HCEC 1CT (cell line): ENCODE data around the gene FHL2.
"Not testable (repeated sequence)": the region's sequence is repeated elsewhere in the genome, so short reads cannot be mapped to it uniquely, and the experiment has no call there.

Experiments
- DNase-seq: peaks from one replicate; pipeline ENCODE4 v3.0.0-alpha.2; 2017

The FHL2 gene

DNA sequence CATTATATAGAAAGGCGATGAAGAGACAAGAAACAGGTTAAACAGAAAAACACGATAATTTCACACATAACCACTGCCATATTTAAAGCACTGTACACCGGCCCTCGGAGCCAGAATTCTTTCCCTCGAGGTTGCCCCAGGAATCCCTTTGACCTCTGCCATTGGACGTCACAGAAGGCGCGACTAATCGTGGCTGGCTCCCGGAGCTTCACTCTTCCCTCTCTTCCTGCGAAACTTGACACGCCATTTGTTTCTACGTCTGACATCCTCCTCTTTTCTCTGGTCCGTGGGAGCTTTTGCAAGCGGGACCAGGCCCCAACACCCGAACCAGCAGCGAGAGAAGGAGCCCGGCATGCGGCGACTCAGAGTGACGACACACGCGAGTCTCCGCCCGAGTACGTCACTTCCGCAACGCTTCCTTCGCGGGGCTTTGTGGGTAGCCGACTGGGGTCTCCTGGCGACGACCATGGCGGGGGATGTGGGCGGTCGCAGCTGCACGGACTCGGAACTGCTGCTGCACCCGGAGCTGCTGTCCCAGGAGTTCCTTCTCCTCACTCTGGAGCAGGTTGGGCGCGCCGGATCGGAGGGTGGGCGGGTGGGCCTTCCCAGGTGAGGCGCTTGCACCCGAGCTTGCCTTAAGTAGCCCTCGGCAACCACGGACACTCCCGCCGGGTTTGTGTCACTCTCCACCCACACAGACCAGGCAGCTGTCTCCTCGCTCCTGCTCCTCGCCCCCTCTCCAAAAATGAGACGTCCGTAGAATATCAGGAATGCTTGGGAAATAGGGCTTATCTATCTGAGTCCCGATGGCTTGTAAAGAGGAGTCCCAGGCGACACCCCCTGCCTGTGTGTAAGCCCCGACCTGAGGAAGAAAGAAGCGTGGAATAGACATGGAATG lies 61.5 kb downstream of the FHL2 start, which contains the start of gene C2orf49:
TSS of gene C2orf49 (plus strand) at position 419 of the 898 bp plus-strand sequence. CDS start at position 467, 48 bp downstream.
- peak; percentile 80 for DNase-seq

GRCh38 chr2:105336786-105337121 lies 62.1 kb downstream of the FHL2 start:
- no peak for DNase-seq

- DNase-seq, result no peak
Observed at GRCh38 chr2:105335469-105335868, 63.4 kb downstream of the FHL2 start.

DNA sequence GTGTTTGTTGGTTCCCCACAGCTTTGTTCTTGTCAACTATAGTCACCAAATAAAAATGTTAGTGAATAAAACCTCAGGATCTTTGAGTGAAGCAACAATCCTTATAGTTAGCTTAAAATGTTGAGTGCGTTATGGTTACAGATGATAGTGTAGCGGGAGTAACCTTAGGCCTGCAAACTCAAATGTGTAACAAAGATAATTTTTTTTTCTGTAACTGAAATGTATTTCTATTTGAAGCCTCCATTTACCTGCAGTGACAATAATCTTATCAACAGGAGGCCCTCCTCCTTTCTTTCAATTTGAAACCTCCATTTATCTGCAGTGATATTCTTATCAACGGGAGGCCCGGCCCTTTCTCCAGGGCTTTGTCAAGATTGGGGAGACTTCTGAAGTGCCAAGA lies 64.6 kb downstream of the FHL2 start:
- DNase-seq, result no peak

DNA sequence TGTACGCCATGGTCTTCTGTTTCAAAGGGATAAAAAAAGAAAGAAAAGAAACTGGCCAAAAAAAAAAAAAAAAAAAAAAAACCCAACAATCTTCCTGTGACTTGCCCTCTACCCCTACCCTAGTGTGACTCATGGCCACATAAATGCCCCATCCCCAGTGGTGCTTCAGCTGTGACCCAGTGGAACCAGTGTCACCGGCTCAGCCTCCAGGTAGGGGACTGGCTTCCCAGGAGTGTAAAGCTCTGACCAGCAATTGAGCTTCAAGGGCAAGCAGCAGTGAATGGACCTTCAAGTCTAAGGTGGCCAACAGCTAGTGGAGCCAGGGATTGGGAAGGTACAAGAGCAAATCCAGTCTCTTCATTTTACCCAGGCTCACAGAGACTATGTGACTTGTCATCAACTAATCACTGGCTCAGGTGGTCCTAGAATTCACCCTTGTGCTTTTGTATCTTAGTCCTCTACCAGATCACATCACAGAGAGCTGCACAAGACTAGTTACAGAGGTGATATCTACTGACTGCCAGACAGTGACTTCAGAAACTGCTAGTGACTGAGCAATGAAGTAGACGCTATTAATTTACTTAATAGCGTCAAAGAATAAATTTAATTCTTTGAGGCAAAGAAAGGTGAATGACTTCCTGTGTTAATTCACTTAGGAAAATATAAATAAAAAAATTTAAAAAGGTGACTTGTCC lies 68.0 kb downstream of the FHL2 start:
- no peak for DNase-seq

GRCh38 chr2:105329561-105330495 lies 69.0 kb downstream of the FHL2 start, which contains the start of gene TGFBRAP1:
TGFBRAP1 (minus strand) TSS chr2:105329735; CDS start chr2:105308301, 21,434 bp downstream.
- peak; percentile 55 for DNase-seq

DNA sequence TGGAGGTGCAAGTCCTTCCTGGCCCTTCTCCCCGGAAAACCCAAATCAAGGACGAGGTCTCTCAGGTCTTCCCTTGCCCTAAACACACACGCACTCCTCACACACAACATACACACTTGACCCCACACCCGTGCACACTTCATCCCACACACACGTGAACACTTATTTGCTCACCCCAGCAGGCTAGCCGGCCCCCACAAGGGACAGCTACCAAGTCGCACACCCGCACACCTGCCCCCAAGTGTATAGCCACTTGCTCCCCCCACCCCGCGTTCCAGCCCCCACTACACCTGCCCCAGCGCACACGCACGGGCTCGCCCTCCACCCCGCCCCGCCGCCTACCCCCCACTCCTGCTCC lies 69.7 kb downstream of the FHL2 start:
- no peak for DNase-seq

DNA sequence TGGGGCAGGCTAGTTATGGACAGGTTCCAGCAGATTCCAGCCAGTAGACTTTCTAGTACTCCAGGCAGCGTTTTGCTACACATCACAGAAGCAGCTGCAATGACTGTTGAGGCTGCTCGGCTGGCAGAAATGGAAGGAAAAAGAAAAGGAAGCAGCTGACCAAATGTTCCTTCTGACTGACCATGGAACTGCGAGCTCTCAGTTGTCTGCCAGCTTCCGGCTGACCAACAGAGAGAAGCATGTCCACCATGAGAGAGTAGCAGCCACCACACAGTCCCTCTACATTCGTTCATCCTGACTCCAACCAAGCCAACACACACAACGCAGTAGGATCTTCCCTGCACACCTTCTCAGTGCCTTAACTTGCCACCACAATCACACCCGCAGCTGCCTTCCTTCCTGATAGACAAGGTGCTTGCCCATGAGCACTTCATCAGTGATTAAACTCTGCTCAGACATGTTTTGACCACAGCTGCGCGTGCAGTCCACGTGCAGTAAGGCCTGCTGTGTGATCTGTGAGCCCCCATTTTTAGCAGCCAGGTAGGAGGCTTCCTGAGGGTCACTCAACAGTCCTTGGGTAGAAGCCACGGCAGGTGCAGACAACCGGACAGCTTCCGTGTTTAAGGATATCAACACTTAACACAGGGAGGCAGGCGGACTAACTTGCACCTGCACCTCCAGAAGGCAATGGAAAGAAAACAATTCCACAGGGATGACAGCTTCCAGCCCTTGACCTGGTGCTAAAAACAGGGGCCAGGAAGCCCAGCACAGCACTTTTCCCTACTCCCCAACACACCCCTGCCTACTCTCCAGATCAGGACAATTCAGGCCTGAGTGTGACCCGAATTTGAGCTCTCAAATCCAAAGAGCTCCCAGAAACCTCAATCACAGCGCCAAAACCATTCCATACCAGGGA lies 70.3 kb downstream of the FHL2 start:
- DNase-seq, result peak; percentile 26

DNA sequence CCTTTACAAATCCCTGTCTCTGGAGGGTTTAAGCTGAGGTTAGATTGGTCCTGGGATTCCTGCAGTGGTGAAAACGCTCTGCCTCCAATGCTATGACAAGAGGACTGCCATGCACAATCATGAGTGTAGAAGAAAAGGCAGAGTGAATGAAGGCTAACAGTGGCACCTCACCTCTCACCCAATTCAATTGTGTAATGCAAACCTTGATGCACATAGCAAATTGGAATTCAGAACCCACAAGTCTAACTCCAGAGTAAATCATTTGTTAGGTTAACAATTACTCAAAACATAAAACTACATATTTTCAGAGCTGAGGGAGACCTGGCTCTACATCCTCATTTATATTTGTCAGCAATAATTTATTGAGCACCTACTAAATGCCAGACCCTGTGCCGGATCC lies 71.2 kb downstream of the FHL2 start:
- DNase-seq, result peak; percentile 24

DNA sequence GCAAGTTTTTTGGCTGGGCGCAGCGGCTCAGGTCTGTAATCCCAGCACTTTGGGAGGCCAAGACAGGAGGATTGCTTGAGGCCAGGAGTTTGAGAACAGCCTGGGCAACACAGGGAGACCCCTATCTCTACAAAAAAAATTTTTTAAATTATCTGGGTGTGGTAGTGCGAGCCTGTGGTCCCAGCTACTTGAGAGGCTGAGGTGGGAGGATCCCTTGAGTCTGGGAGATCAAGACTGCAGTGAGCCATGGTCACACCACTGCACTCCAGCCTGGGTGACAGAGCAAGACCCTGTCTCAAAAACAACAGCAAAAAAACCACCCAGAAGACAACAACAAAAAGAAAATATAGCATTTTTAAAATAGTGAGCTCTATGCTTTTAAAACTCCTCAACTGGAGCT lies 71.6 kb downstream of the FHL2 start:
- DNase-seq, result not testable (repeated sequence)

GRCh38 chr2:105325389-105325963 lies 73.4 kb downstream of the FHL2 start:
- DNase-seq, result peak; percentile 77

DNA sequence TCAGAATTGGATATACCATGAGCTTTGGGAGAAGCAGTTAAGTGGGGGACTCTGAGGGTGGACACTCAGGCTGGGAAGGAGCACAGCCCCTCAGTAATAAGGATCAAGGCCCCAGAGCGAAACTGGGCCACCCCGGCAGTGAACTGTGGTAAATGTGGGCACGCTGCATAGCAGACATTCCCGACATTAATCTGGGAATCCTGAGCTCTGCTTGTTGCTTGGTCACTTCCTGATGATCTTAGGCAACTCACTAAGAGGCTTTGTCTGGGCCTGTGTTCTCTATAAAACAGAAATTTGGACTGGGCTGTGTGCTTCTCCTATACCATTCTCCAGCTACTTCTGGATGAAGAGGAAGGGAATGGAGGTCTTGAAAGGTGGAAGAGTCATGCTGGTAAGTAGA lies 74.1 kb downstream of the FHL2 start:
- peak; percentile 66 for DNase-seq

- DNase-seq, result no peak
Observed at GRCh38 chr2:105324101-105324500, 74.8 kb downstream of the FHL2 start.

DNA sequence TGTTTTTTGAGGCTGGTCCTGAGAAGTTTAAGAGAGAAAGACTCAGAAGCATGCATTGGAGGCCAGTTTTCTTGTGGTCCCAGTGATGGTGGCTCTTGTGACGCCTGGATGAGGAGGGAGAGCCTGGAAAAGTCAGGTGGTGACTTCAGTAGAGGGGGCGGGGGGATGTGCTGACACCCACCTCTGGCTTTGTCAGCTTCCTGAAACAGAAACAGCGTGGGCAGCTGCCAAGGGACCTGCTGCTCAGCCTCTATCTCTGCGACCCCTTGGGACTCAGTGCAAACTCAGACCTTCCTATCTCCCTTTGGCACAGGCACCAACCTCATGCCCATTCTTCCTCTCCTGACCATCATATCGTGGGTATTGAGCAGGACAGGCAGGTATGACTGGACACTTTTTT lies 75.7 kb downstream of the FHL2 start:
- DNase-seq, result no peak

DNA sequence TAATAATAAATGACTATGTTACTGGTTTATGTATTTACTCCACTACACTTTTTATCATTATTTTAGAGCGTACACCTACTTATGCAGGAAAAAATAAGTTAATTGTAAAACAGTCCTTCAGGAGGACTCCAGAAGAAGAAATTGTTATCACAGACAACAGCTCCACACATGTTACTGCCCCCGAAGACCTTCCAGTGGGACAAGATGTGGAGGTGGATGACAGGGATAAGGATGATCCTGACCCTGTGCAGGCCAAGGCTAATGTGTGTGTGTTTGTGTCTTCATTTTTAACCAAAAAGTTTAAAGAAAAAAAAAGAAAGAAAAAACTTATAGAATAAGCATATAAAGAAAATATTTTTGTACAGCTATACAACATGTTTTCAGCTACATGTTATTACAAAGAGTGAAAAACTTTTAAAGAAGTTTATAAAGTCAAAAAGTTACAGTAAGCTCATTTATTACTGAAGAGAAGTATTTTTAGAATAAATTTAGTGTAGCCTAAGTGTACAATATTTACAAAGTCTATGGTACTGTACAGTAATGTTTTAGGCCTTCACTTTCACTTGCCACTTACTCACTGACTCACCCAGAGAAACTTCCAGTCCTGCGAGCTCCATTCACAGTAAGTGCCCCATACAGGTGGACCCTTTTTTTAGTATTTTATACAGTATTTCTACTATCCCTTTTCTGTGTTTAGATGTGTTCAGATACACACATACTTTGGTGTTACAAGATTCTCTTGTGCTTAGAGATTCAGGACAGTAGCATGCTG lies 76.8 kb downstream of the FHL2 start:
- DNase-seq, result peak; percentile 12

DNA sequence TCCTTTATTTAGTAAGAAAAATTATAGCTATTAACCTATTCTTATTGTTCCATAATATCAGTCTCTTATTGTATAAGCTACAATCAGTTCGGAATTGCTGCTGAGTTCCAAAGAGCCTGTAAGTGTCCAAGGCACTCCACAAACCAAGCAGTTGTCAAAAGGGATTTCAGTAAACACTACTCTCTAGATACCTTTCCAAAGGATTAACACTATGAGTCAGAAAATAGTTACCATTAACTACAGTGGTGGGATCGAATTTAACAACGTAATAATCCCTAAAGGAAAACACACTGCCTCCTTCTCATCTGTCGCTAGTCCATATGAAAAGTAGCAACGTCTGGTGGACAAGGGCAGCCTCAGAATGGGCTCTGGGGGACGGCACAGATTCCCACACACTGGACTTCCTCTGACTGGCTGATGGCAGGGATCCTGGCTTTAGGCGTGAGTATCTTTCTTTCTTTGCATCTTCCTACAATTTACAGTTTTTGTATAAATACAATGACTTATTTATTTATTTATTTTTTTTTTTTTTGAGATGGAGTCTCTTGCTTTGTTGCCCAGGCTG lies 78.1 kb downstream of the FHL2 start:
- no peak for DNase-seq

DNA sequence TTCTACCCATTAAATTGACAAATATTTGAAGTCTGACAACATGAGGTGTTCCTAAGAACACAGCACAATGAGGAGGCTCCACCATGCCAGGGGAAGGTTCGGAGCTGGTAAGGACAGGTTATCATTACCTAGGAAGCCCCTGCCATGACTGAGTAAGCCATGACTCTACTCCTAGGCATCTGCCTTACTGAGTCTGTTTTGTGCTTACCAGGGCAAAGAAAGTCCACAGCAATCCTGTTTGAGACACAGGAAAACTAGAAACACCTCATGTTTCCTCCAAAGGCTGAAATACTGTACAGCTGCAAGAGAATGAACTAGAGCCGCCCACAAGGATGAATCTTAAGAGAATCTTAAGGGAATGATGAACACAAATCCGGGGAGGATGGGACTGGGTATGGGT lies 80.9 kb downstream of the FHL2 start:
- no peak for DNase-seq

- DNase-seq, result no peak
Observed at GRCh38 chr2:105315314-105315713, 83.5 kb downstream of the FHL2 start.

DNA sequence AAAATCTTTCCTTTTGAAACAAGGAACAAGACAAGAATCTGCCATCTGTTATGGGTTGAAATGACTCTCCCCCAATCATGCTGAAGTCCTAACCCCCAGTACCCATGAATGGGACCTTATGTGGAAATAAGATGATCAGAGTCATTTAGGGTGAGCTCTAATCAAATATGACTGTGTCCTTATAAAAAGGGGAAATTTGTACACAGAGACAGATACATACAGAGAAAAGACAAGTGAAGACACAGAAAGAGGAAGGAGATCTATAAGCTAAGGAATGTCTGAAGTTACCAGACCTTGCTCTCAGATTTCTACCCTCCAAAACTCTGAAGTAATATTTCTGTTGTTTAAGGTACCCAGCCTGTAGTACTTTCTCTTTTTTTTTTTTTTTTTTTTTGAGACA lies 85.0 kb downstream of the FHL2 start:
- no peak for DNase-seq
